Measurements from ENCODE around the gene PRG3. TPM values are rescaled to one million over a fixed set of nuclear protein-coding genes. Genes with fewer than 3 reads are reported as not detected.
A peak's percentile ranks its signal among the peaks of the same experiment; 100 is the strongest.
"Not testable (repeated sequence)": the region's sequence is repeated elsewhere in the genome, so short reads cannot be mapped to it uniquely, and the experiment has no call there.

The PRG3 gene
- total and polyA plus RNA-seq, 4 experiments from 2014 or later, result not detected

DNA sequence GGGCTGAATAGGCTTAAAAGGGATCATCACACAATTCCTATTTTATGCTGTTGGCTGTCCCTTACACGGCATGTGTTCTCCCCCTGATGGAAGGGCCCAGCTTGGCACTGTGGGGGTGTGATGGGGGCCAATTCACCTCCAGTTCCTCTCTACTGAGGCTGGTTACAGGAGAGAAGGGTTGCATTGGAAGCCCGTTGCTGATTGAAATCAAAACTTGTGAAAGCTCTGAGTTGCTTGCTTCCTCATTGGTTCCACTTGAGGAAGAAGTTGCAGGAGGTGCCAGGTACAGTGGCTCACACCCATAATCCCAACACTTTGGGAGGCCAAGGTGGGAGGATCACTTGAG lies 22.8 kb upstream of the PRG3 start:
- Mint-ChIP-seq H3K36me3 (peaks cover 12 to 21% of the 10 kb centered on the region in 2 donors), H3K4me1 (peaks cover 3 to 17% (median 12%) of the 10 kb centered on the region in 4 donors), H3K27me3 (no peaks in the 10 kb centered on the region), H3K9me3 (no peaks in the 10 kb centered on the region), H3K27ac (no peak overlapping the region), H3K4me3 (no peak overlapping the region)
- ChIA-PET CTCF (ENCODE audit: partially characterized antibody) (interaction anchor here (1.9 kb wide), 1 partner anchor 90 kb away, joined by 5 read pairs; no protein-coding TSS in a partner anchor), POLR2A (ENCODE audit: partially characterized antibody) (no interaction called here)
- intact Hi-C loops (cut with micrococcal nuclease), result no loop called here
- Histone ChIP-seq H3K36me3 (ENCODE audit: insufficient read depth, low read length) (peaks cover 14% of the 10 kb centered on the region), H3K27me3 (ENCODE audit: insufficient read depth, low read length) (no peaks in the 10 kb centered on the region), H3K4me3 (ENCODE audit: low read length in 2 of 2) (no peak overlapping the region), H3K4me1 (ENCODE audit: insufficient read depth, low read length) (peaks cover 8% of the 10 kb centered on the region), H3K9me3 (ENCODE audit: control insufficient read depth in 1 of 2, low read length in 2 of 2) (no peaks in the 10 kb centered on the region), H3K27ac (ENCODE audit: low read depth, low read length) (no peak overlapping the region)
- DNase-seq, result no peak

DNA sequence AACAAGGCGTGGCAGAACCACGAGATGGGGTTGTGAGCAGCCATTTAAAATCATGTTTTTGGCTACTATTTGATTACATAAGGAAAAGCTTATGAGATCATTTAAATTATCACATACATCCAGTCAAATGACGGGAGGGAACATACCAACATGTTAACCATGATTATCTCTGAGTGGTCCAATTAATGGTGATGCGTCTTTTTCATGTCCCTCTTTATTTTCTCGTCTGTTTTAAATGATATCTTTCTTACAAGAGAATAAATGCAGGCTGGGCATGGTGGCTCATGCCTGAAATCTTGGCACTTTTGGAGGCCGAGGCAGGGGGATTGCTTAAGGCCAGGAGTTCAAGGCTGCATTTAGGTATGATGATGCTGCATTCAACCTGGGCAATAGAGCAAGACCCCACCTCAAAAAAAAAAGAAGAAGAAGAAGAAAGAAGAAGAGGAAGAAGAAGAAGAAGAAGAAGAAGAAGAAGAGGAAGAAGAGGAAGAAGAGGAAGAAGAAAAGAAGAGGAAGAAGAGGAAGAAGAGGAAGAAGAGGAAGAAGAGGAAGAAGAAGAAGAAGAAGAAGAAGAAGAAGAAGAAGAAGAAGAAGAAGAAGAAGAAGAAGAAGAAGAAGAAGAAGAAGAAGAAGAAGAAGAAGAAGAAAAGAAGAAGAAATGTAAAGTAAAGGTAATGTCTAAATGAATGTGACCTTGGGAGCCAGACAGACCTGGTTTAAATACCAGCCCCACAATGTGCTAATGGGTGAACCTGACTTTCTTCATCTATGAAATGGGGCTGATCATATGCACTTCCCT lies 22.3 kb upstream of the PRG3 start:
- intact Hi-C loops (cut with micrococcal nuclease); H3K27me3 ChIP-seq (ENCODE audit: insufficient read depth, low read length); H3K9me3 Mint-ChIP-seq; H3K36me3 ChIP-seq (ENCODE audit: insufficient read depth, low read length); H3K4me3 ChIP-seq (ENCODE audit: low read length in 2 of 2); H3K27me3 Mint-ChIP-seq; DNase-seq; H3K4me1 ChIP-seq (ENCODE audit: insufficient read depth, low read length); H3K9me3 ChIP-seq (ENCODE audit: control insufficient read depth in 1 of 2, low read length in 2 of 2); POLR2A ChIA-PET (ENCODE audit: partially characterized antibody); H3K27ac ChIP-seq (ENCODE audit: low read depth, low read length); H3K4me3 Mint-ChIP-seq: not testable (repeated sequence)
- H3K36me3 Mint-ChIP-seq, result peaks cover 12 to 20% of the 10 kb centered on the region in 2 donors
- H3K27ac Mint-ChIP-seq, result peak overlapping the region in 2 of 7 donors; percentile 29 to 32
- CTCF ChIA-PET (ENCODE audit: partially characterized antibody), result interaction anchor here (1.9 kb wide), 1 partner anchor 90 kb away, joined by 5 read pairs; no protein-coding TSS in a partner anchor
- H3K4me1 Mint-ChIP-seq, result peaks cover 3 to 17% (median 12%) of the 10 kb centered on the region in 4 donors

DNA sequence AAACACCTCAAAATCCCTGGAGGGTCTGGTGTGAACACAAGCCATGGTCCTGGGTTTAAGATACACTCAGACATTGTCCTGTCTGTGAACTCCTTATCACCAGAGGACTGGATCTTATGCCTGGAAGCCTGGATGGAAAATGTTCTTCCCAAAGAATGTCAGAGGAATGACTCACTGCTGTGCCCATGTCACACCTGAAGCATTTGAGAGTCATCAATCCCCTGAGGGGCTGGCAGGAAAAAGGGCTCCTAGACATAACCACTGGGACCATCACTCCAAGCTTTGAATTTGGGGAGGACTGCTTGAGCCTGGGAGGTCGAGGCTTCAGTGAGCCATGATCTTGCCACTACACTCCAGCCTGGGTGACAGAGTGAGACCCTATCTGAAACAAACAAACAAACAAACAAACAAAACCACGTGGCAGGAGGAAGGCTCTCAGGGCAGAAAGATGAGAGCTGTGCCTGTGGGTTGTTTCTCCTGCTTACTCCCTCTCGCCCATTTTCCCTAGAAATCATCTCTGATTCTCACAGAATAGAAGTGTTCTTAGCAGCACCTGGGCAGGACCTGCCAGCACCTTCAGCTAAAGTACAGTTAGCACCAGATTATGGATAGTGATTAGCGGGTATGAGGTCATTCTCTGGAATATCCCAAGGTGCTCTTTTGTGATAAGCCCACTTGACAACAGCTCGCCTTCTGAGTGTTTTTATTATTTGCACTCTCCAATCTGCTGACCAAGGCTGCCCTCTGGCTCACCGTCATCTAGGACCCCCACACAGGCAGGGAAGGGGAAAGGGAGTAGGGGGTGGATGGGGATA lies 21.4 kb upstream of the PRG3 start:
- intact Hi-C loops (cut with micrococcal nuclease), result no loop called here
- Histone ChIP-seq H3K9me3 (ENCODE audit: control insufficient read depth in 1 of 2, low read length in 2 of 2) (no peaks in the 10 kb centered on the region), H3K27ac (ENCODE audit: low read depth, low read length) (no peak overlapping the region), H3K4me1 (ENCODE audit: insufficient read depth, low read length) (peaks cover 8% of the 10 kb centered on the region), H3K36me3 (ENCODE audit: insufficient read depth, low read length) (peaks cover 2% of the 10 kb centered on the region), H3K4me3 (ENCODE audit: low read length in 2 of 2) (no peak overlapping the region), H3K27me3 (ENCODE audit: insufficient read depth, low read length) (no peaks in the 10 kb centered on the region)
- Mint-ChIP-seq H3K4me1 (peaks cover 3 to 16% (median 10%) of the 10 kb centered on the region in 4 donors), H3K9me3 (no peaks in the 10 kb centered on the region), H3K36me3 (peaks cover 4 to 12% of the 10 kb centered on the region in 2 donors), H3K27me3 (no peaks in the 10 kb centered on the region), H3K27ac (no peak overlapping the region), H3K4me3 (no peak overlapping the region)
- ChIA-PET CTCF (ENCODE audit: partially characterized antibody) (interaction anchor here (1.9 kb wide), 1 partner anchor 91 kb away, joined by 5 read pairs; no protein-coding TSS in a partner anchor), POLR2A (ENCODE audit: partially characterized antibody) (no interaction called here)
- DNase-seq, result no peak

GRCh38 chr11:57399972-57400578 lies 19.1 kb upstream of the PRG3 start:
- Mint-ChIP-seq H3K27ac (no peak overlapping the region), H3K4me3 (no peak overlapping the region), H3K27me3 (no peaks in the 10 kb centered on the region), H3K4me1 (peaks cover 0 to 5% (median 0%) of the 10 kb centered on the region in 4 donors), H3K9me3 (no peaks in the 10 kb centered on the region), H3K36me3 (no peaks in the 10 kb centered on the region)
- intact Hi-C loops (cut with micrococcal nuclease), result no loop called here
- ChIA-PET CTCF (ENCODE audit: partially characterized antibody) (interaction anchor here (0.8 to 1.4 kb wide), 2 partner anchors 52 to 58 kb away, joined by 3 to 4 read pairs; no protein-coding TSS in a partner anchor), POLR2A (ENCODE audit: partially characterized antibody) (interaction anchor here (0.6 kb wide), 1 partner anchor 50 kb away, joined by 3 read pairs; no protein-coding TSS in a partner anchor)
- H3K27ac ChIP-seq (ENCODE audit: low read depth, low read length), result no peak overlapping the region
- H3K4me1 ChIP-seq (ENCODE audit: insufficient read depth, low read length), result no peaks in the 10 kb centered on the region
- no peaks in the 10 kb centered on the region for H3K36me3 ChIP-seq (ENCODE audit: insufficient read depth, low read length)
- no peaks in the 10 kb centered on the region for H3K9me3 ChIP-seq (ENCODE audit: control insufficient read depth in 1 of 2, low read length in 2 of 2)
- H3K4me3 ChIP-seq (ENCODE audit: low read length in 2 of 2), result no peak overlapping the region
- DNase-seq, result no peak
- no peaks in the 10 kb centered on the region for H3K27me3 ChIP-seq (ENCODE audit: insufficient read depth, low read length)

GRCh38 chr11:57399221-57399620 lies 18.3 kb upstream of the PRG3 start:
- ChIA-PET POLR2A (ENCODE audit: partially characterized antibody) (interaction anchor here (0.6 kb wide), 1 partner anchor 49 kb away, joined by 3 read pairs; no protein-coding TSS in a partner anchor), CTCF (ENCODE audit: partially characterized antibody) (interaction anchor here (1.4 kb wide), 1 partner anchor 58 kb away, joined by 4 read pairs; no protein-coding TSS in a partner anchor)
- no peak overlapping the region for H3K27ac ChIP-seq (ENCODE audit: low read depth, low read length)
- H3K27me3 Mint-ChIP-seq, result no peaks in the 10 kb centered on the region
- H3K4me1 ChIP-seq (ENCODE audit: insufficient read depth, low read length), result no peaks in the 10 kb centered on the region
- H3K36me3 ChIP-seq (ENCODE audit: insufficient read depth, low read length), result no peaks in the 10 kb centered on the region
- no peaks in the 10 kb centered on the region for H3K27me3 ChIP-seq (ENCODE audit: insufficient read depth, low read length)
- intact Hi-C loops (cut with micrococcal nuclease), result no loop called here
- no peak overlapping the region for H3K27ac Mint-ChIP-seq
- no peak for DNase-seq
- no peaks in the 10 kb centered on the region for H3K9me3 Mint-ChIP-seq
- H3K9me3 ChIP-seq (ENCODE audit: control insufficient read depth in 1 of 2, low read length in 2 of 2), result no peaks in the 10 kb centered on the region
- H3K4me1 Mint-ChIP-seq, result peaks cover 0 to 5% (median 0%) of the 10 kb centered on the region in 4 donors
- no peak overlapping the region for H3K4me3 Mint-ChIP-seq
- H3K36me3 Mint-ChIP-seq, result no peaks in the 10 kb centered on the region
- no peak overlapping the region for H3K4me3 ChIP-seq (ENCODE audit: low read length in 2 of 2)

- Histone ChIP-seq H3K27me3 (ENCODE audit: insufficient read depth, low read length) (no peaks in the 10 kb centered on the region), H3K9me3 (ENCODE audit: control insufficient read depth in 1 of 2, low read length in 2 of 2) (no peaks in the 10 kb centered on the region), H3K27ac (ENCODE audit: low read depth, low read length) (no peak overlapping the region), H3K4me3 (ENCODE audit: low read length in 2 of 2) (no peak overlapping the region), H3K36me3 (ENCODE audit: insufficient read depth, low read length) (no peaks in the 10 kb centered on the region), H3K4me1 (ENCODE audit: insufficient read depth, low read length) (no peaks in the 10 kb centered on the region)
- ChIA-PET POLR2A (ENCODE audit: partially characterized antibody) (no interaction called here), CTCF (ENCODE audit: partially characterized antibody) (interaction anchor here (2.9 kb wide), 1 partner anchor 60 kb away, joined by 10 read pairs; no protein-coding TSS in a partner anchor)
- intact Hi-C loops (cut with micrococcal nuclease), result no loop called here
- H3K9me3 Mint-ChIP-seq, result no peaks in the 10 kb centered on the region
- H3K27ac Mint-ChIP-seq, result no peak overlapping the region
- DNase-seq, result no peak
- H3K4me1 Mint-ChIP-seq, result no peaks in the 10 kb centered on the region
- H3K27me3 Mint-ChIP-seq, result no peaks in the 10 kb centered on the region
- no peak overlapping the region for H3K4me3 Mint-ChIP-seq
- no peaks in the 10 kb centered on the region for H3K36me3 Mint-ChIP-seq
Measured at GRCh38 chr11:57397394-57397990, 16.5 kb upstream of the PRG3 start.

All from CD4-positive, alpha-beta memory T cell (primary cell).